ENCODE results near the gene BNC2.

BNC2 gene

DNA sequence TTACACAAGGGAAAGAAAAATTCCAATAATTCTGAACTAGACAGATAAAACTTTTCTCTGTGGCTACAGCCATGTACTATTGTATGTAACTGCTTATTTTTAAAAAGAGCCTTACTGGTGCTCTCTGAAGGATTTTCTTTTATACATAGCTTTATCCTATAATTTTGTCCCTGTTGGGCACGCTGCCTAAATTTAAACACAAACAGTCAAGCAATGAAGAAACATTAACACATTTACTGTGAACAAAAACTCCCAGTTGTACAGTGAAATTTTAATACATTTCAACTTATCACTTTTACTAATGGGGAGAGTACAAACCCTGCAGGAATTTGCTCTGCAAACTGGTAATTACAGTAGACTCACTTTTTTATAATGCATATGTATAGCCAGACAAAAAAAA is 273.3 kb downstream of the BNC2 start:
- no peak for DNase-seq (ENCODE audit: low read depth in 2 of 2)

DNA sequence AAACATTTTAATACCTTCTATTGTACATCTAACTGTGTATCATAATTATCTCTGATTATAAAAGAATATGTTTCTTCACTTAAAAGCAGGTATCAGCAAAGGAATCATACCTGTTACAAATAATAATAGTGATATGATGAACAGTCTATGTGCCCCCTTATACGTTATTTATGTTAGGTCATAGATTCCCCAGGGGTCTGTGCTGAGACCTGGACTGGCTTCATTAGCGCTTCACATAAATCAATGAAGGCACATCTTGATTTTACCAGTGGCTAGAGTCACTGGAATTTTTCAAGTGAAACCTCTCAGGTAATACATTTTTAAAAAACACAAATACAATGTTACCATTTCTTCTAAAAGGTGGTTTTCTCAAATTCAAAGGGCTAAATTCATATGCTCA is 275.2 kb downstream of the BNC2 start:
- no peak for DNase-seq (ENCODE audit: low read depth in 2 of 2)

DNA sequence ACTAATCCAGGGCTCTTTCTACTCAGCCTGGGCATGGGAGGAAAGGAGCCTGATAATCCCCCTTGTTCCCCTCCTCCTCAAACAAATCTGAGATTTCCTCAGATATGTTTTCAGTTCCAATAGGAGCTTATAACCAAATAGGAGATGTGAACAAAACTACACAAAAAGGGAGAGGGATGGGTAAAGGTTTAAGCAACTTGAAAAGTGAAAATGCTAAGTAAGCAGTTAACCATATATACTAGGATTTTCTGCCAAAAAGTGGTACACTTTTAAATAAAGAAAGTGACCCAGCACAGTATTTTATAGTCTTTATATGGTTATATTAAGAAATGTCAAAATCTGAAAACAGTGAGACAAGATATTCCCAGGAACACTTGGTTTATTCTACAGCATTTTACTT is 275.7 kb downstream of the BNC2 start:
- DNase-seq (ENCODE audit: low read depth in 2 of 2): no peak

DNA sequence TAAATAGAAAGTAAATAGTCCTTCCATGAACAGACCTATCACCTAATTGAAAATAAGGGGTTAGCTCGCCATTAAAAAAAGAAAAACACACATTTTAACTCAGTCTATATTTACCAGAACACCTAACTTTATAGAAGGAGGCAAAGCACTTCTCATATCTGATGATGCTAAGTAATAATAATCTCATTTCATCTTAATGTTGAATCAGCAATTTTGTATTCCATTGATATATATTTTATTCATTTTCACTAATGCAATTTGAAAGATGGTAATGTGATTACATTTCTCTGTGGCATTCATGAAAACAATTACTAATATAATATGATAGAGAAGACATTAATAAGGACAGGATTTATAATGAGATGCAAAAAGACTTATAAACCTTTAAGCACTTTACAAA is 276.7 kb downstream of the BNC2 start:
- no peak for DNase-seq (ENCODE audit: low read depth in 2 of 2)

DNA sequence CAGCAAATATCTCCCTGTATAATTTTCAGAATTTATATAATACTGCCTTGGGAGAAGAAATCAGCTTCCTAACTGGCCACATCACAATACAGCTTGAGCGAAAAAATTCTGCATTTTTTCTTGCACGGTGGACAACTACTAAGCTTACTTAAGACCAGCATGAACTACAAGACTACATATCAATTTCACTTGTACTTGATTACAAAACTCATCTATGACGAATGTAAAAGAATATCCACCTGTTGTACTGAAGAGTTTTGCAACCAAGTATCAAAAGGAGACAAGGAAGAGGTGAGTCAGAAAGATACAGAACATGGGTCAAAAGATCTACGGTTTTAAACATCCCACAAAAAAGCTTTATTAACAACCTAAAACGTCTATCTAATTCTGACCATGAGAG is 279.4 kb downstream of the BNC2 start:
- DNase-seq (ENCODE audit: low read depth in 2 of 2): no peak

DNA sequence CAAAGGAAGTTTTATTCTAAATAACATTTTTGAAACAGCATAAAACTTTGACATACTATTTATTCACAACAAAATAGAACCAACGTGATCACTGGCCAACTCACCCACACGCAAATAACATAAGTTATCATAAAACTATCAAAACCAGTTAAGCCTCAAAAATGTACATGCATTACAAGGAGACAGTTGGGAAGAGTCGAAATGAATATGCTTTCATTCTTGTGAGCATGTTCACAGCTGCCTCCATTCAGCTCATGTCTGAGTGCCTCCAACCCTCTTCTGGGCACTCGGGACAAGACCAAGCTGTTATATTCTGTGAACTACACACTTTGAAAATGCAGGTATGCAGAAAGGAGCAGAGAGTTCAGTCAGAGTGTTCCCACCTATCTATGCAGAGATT is 284.9 kb downstream of the BNC2 start:
- no peak for DNase-seq (ENCODE audit: low read depth in 2 of 2)

DNA sequence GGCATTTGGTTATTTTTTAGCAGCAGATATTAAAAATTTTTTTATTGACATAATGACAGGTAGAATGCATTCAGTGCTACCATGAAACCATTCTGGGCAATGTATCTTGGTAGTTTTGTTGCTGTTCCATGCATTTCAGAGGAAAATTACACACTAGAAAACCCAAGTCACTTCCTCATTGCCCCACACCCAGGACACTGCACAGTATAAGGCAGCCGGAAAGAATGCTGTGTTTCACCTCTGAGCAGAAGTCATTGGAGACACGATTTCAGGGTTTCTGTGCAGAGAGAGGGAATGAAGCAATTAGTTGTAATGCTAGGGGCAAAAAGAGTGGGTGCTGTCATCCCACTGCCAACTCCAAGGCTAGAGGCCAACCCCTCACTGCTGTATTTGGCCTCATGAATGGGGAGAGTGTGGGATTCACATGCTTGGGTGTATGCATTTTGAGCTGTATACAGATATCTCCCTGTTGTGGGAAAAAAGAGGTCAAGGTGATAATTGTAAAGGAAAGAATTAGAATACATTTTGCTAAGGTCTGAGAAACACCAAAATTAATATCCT is 290.5 kb downstream of the BNC2 start:
- DNase-seq (ENCODE audit: low read depth in 2 of 2): no peak

DNA sequence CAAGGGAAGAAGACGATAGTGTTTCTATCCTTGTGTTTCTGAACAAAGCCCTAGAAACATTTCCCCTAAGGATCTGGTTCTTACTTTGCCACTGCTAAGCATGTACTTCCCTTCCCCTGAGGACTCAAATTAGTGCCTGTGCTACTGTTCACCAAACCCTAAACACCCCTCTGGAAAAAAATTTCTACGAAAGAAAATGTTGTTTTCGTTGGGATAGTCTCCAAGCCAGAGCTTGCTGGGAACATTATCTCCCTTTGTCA is 294.6 kb downstream of the BNC2 start:
- DNase-seq (ENCODE audit: low read depth in 2 of 2): no peak

DNA sequence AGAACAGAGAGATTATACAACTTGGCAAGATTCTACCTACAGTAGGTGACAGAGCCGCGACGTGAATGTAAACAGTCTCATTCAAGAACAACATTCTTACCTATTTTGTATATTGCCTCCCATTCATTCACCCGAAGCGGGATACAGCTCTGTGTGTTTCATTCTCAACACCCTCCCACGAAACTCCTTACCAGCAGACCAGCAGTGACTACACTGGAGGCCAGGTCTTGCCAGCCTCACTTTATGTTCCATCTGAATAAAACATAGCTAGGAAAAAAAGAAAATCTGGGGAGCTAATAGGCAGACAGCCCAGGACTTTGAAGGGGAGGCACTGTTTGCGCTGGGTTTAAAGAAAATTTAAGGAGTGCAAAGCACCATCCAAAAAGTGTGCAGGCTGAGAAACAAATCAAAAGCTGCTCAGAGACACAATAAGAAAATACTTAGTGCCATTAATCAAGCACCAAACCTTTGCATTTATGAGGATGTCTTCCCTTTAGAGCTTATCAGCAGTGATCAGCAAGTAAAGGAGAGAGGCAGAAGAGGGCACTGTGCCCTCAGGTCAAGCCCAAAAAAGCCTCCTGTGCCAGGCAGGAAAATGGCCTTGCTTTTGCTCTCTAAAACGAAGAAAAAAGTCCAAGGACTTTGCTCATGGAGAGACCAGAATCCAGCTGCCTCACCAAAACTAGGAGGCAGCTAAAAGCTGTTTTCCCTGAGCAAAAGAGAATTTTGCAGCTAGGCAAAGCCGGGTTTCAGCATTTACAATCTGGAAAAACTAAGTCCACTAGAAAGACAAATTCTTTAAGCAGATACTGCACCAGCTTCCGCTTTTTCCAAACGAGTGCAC is 295.1 kb downstream of the BNC2 start:
- DNase-seq (ENCODE audit: low read depth in 2 of 2): no peak

DNA sequence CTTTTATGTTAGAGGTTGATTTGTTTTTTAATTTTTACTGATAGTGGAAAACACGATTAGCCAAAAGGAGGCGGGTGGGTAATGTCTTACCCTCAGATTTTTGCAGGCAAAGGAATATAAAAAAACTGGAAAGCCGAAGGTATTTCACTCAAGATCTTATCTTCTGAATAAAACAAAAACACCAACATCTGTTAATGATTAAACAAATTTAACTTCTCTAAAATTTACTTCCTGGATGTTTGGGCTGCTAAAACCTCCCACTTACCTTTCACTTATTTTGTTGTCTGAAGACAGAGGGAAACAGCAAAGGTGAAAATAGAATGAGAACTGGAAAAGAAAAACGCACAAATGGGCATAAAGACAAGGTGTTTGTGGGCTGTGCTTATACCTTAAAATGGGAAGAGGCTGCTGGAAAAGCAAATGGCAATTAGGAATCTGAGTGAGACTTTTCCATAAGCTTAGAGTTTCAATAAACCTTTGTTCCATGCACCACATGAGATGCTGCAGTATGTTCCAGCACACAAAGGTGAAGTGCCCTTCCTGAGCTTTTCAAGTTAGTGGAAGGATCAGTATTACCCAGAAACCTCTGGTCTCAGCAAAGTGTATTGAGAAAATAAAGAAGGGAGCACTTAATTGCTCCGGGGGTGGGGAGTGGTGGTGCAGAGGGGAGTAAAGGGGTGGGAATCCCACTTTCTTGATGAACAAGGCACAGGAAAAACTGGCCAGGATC is 298.3 kb downstream of the BNC2 start:
- no peak for DNase-seq (ENCODE audit: low read depth in 2 of 2)

DNA sequence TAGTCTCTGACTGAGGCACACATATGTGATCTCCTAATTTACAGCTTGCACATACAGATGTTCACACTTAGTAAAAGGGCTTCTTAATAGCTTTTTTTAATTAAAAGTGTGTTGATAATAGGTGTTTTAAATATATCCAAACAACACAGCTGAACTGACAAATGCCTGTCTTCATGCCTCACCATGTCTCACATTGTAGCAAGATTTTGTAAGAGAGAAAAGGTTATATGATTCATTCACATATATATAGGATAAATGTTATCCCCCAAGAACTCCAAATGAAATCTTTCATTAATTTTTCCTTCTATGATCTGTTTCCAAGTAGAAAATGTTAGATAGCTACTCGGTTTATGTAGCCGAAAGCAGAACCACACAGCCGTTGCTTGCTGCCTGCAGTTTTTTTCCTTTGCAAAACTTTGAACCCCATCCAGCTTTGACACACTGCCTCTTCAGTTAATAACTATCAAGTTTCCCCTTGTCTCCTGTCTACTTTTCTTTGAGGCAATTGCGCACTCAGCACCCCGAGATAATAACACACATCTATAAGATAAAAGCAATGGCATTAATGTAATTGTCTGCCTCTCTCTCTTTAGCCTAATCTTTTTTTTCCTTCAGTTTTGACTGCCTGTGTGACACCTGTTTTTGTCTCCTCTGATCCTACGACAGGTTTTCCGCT is 299.2 kb downstream of the BNC2 start:
- DNase-seq (ENCODE audit: low read depth in 2 of 2): no peak

DNA sequence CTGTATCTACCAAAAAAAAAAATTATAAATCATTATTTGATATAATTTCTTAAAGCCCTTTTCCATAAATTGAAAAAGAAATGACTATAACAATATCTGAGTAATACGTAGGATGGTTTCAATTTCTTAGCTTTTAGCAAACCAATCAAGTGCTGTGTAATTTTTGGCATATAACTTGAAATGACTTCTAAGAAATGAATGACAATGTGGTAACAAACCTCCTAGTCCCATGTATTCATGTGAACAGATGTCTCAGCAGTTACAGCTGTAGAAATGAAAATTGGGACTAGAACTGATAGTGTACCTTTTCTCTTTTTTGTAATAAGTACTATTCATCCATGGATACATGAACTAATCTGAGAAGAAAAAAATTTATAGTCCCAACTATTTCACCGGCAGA is 307.0 kb downstream of the BNC2 start:
- no peak for DNase-seq (ENCODE audit: low read depth in 2 of 2)

DNA sequence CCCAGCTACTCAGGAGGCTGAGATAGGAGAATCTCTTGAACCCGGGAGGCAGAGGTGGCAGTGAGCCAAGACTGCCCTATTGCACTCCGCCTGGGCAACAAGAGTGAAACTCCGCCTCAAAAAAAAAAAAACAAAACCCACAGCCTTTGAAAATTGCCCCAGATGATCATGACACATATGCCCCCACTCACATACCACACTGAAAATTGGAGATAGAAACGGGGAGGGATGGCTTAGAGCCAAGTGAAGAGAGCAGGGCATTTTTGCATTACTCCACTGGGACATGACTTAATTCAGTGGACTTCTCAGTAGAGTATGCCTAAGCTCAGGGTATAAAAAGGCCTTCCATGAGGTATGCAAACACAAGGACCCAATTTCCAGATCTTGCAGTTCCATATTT is 309.3 kb downstream of the BNC2 start:
- no peak for DNase-seq (ENCODE audit: low read depth in 2 of 2)

DNA sequence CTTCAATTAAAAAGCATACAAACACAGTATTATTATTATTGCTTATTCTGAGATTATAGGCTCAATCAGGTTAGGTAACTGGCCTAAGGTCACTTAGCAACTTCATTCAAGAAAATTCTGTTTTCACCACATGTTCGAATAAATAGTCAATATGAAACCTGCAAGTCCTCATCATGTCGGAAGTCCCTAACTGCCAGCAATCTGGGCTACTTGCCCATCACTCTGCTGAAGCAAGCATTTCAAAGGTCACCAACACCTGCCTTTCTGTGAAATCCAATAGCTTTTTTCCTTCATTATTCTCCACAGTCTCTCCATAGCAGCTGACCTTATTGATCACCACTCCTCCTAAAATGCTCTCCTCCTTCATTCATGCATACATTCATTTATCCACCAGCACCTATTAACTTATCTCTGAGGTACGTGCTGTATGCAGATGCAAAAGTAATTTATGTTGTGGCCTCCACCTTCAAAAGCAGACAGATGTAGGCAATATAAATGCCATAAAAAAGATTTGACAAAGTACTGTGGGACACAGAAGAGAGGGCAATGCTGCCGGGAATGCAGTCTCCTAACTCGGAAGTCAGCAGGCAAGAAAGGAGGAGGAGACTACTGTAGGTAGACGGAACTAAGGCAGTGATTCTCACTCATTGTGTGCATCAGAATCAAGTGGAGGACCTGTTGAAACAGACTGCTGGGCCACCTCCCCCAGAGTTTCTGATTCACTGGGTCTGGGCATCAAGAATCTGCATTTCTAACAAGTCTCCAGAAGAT is 310.9 kb downstream of the BNC2 start:
- no peak for DNase-seq (ENCODE audit: low read depth in 2 of 2)

DNA sequence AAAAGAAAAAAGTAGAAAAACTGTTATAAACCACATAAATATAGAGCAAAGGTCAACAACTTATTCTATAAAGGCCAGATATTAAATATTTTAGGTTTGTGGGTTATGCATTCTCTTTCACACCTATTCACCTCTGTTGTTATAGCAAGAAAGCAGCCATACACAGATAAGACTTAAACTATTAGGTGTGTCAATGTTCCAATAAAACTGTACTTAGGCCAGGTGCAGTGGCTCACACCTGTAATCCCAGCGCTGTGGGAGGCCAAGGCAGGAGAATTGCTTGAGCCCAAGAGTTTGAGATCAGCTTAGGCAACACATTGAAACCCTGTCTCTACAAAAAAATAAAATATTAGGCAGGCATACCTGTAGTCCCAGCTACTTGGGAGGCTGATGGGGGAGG is 314.7 kb downstream of the BNC2 start:
- no peak for DNase-seq (ENCODE audit: low read depth in 2 of 2)

DNA sequence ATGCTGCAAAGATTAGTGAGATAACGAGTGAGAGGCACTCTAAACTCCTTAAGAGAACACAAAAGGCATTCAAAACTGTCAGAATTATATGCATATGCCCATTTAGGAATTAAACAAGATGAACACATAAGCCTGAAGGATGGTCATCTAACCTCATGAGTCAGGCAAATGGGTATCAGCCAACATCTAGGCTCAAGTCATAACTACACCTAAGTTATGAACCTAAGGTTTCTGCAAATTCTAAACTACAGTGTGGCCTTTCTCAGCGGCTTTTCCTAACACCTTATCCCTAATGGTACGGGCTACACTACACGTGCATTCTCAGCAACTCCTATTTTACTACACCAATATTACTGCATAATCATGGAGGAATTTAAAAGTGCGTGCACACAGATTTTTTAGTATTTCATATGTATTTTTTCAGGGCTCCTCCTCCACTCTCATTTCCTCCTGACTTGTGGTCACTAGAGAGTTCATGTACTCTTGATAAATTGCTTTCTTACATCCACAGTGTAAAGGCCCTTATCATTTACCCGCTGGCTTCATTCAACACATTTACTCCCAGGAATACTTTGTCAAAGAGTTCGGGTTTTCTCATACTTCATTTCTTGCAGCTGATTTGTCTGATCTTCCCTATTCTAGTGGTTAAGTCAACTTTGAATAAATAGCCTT is 316.5 kb downstream of the BNC2 start:
- no peak for DNase-seq (ENCODE audit: low read depth in 2 of 2)

DNA sequence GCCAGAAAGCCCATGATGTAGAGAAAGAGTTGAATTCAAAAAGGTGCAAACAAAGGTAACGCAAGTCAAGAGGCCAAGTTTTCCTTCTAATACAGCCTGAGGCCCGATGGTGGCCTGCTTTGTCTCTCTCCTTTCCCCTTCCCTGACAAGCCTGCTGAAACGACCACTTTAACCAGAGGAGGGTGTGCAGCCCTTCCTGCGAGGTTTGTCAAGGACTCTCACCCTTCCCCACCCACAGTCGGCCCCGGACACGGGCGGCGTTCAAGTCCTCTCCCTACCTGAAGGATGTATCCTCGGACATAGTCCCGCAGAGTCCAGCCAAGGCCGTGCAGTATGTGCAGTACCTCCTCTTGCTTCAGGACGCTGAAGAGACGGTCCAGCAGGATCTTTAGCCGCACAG is 318.2 kb downstream of the BNC2 start:
- DNase-seq (ENCODE audit: low read depth in 2 of 2): no peak

DNA sequence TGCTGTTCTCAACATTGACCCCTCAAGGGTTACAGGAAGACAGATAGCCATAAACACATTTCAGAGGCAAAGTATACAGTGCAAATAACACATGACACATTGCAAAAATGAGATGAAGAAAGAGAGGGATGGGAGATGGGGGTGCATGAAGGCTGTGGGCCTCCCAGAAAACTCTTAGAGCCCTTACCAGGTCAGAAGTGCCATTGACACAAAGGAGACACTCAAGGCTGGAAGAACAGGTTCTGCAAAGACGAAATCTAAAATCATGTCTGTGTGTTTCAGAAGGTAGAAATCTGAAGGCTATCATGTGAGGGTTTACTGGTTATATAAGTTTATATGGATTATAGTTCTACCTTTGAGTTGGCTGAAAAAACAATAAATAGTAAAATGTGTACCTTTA is 318.8 kb downstream of the BNC2 start:
- DNase-seq (ENCODE audit: low read depth in 2 of 2): no peak

DNA sequence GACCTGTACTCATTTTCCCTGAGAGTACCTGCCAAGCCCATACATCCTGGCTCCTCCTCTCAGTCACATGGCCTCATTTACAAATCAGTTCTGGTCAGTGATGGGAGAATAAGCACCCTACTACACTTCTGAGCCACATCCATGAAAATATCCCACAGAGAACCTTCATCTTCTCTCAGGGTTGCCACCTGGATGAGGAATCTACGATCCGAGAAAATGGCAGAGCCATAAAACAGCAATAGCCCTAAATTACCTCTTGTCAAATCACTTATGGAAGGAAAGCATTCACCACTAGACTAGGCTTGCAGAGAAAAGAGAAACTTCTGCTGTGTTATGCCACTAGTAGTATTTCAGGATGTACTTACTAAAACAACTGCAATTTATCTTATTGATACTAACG is 324.8 kb downstream of the BNC2 start:
- no peak for DNase-seq (ENCODE audit: low read depth in 2 of 2)

DNA sequence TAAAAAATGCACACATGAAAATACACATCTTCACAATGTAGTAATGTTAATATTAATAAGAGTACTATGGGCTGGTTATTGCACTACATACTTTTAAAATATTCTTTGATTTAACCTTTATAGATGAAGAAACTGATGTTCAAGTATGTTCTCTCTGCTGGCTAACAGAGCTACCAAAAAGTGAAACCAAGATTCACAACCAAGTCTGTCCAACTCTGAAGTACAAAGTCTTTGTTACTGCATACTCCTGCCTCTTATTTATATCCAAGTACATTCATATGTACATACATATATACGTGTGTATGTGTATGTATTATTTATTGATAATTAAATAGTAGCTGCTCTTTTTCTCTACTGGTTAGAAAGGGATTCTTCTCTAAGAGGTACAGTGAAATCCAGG is 325.6 kb downstream of the BNC2 start:
- DNase-seq (ENCODE audit: low read depth in 2 of 2): no peak

DNA sequence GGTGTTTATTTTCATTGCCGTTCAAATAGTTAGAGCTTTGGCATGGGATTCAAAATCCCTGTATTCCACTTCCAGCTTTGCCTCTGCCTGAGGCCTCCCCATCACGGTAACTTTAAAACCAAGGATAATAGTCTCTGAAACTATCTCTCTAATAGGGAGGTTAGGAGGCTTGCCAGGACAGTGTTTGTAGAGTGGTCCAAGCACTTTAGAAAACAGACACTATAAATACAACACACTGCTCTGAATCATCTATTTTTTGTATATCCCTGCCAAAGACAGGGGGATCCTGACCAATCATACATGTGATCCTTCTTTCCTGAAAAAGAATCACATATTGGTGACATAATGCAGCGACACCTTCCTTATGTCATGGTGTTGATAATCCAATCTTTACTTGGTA is 326.8 kb downstream of the BNC2 start:
- DNase-seq (ENCODE audit: low read depth in 2 of 2): no peak

DNA sequence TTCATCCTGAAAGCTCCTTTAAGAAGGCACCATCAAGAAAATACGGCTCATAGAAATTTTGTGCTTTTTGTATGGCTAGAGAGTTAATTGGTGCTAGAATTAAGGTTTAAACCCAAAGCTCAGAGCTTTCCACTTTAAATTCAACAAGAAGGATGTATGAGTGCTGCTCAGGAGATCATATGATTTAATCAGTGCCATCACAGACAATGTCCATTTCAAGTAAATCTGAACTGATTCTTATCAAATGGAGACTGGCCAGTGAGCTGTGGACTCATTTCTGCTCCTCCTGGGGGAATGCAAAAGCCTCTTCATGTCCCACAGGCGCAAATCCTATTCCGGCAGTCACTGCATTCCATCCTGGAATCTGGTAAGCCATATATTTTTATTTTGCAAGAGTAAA is 327.2 kb downstream of the BNC2 start:
- DNase-seq (ENCODE audit: low read depth in 2 of 2): no peak

Measured in activated CD4-positive, alpha-beta T cell treated with anti-CD3 and anti-CD28 coated beads for 24 hours (primary cell).